Measurements from ENCODE around the gene ATF6. TPM values are rescaled to one million over a fixed set of nuclear protein-coding genes. Genes with fewer than 3 reads are reported as not detected.
A peak's percentile ranks its signal among the peaks of the same experiment; 100 is the strongest.

Gene ATF6
- total and polyA plus RNA-seq, 2 donors (not counting 1 experiment from before 2014, with no cell fraction given), result 25.3 to 27.4 TPM

GRCh38 chr1:161884475-161884874 is 118.4 kb downstream of the ATF6 start:
- Histone ChIP-seq H3K4me2 (ENCODE audit: extremely low read depth, insufficient read depth, low read length) (peak overlapping the region; percentile 69), H3K36me3 (ENCODE audit: control insufficient read depth, insufficient read depth, low read length) (no peaks in the 10 kb centered on the region), H3K9ac (ENCODE audit: insufficient read depth, low read length) (peak overlapping the region; percentile 8), H3K27ac (ENCODE audit: insufficient read depth, low read length) (peak overlapping the region; percentile 34), H3K27me3 (ENCODE audit: control insufficient read depth, insufficient read depth, low read length) (no peaks in the 10 kb centered on the region), H4K20me1 (ENCODE audit: control insufficient read depth, extremely low read depth, insufficient read depth, low read length) (no peaks in the 10 kb centered on the region), H2AFZ (ENCODE audit: low read length) (no peak overlapping the region), H3K4me3 (replicated peaks in 1 of 4; ENCODE audit: control extremely low read depth in 1 of 4, insufficient read depth in 1 of 4, low read depth in 3 of 4, low read length in 4 of 4) (peak overlapping the region in 2 of 4 experiments; percentile 10 to 16), H3K4me1 (ENCODE audit: control insufficient read depth, extremely low read depth, insufficient read depth, low read length) (peaks cover 7% of the 10 kb centered on the region), H3K79me2 (ENCODE audit: control insufficient read depth, insufficient read depth, low read length) (no peaks in the 10 kb centered on the region), H3K9me3 (ENCODE audit: control insufficient read depth, insufficient read depth, low read depth, low read length) (no peaks in the 10 kb centered on the region)
- TF ChIP-seq EZH2 (IDR thresholded peaks at IDR 0.05; ENCODE audit: low read length, missing control alignments) (no peak), CTCF (conservative IDR thresholded peaks at IDR 0.05 in 1 of 2, IDR thresholded peaks at IDR 0.05 in 1 of 2; ENCODE audit: low read depth in 1 of 2, low read length in 2 of 2) (no peak)
- DNase-seq (ENCODE audit: low read depth in 2 of 2), result no peak

GRCh38 chr1:161885003-161885402 is 118.9 kb downstream of the ATF6 start:
- H3K9ac ChIP-seq (ENCODE audit: insufficient read depth, low read length), result no peak overlapping the region
- peak; percentile 89 to 99 for DNase-seq (ENCODE audit: low read depth in 2 of 2)
- H2AFZ ChIP-seq (ENCODE audit: low read length), result no peak overlapping the region
- peaks cover 7% of the 10 kb centered on the region for H3K4me1 ChIP-seq (ENCODE audit: control insufficient read depth, extremely low read depth, insufficient read depth, low read length)
- no peaks in the 10 kb centered on the region for H3K27me3 ChIP-seq (ENCODE audit: control insufficient read depth, insufficient read depth, low read length)
- no peaks in the 10 kb centered on the region for H4K20me1 ChIP-seq (ENCODE audit: control insufficient read depth, extremely low read depth, insufficient read depth, low read length)
- H3K36me3 ChIP-seq (ENCODE audit: control insufficient read depth, insufficient read depth, low read length), result no peaks in the 10 kb centered on the region
- peak overlapping the region; percentile 69 for H3K4me2 ChIP-seq (ENCODE audit: extremely low read depth, insufficient read depth, low read length)
- H3K4me3 ChIP-seq (replicated peaks in 1 of 4; ENCODE audit: control extremely low read depth in 1 of 4, insufficient read depth in 1 of 4, low read depth in 3 of 4, low read length in 4 of 4), result peak overlapping the region in 3 of 4 experiments; percentile 1 to 16 (median 10)
- no peaks in the 10 kb centered on the region for H3K9me3 ChIP-seq (ENCODE audit: control insufficient read depth, insufficient read depth, low read depth, low read length)
- no peaks in the 10 kb centered on the region for H3K79me2 ChIP-seq (ENCODE audit: control insufficient read depth, insufficient read depth, low read length)
- H3K27ac ChIP-seq (ENCODE audit: insufficient read depth, low read length), result peak overlapping the region; percentile 1
- TF ChIP-seq CTCF (conservative IDR thresholded peaks at IDR 0.05 in 1 of 2, IDR thresholded peaks at IDR 0.05 in 1 of 2; ENCODE audit: low read depth in 1 of 2, low read length in 2 of 2), result no peak
- TF ChIP-seq EZH2 (IDR thresholded peaks at IDR 0.05; ENCODE audit: low read length, missing control alignments), result no peak

GRCh38 chr1:161885759-161886158 is 119.6 kb downstream of the ATF6 start:
- TF ChIP-seq CTCF (conservative IDR thresholded peaks at IDR 0.05 in 1 of 2, IDR thresholded peaks at IDR 0.05 in 1 of 2; ENCODE audit: low read depth in 1 of 2, low read length in 2 of 2) (no peak), EZH2 (IDR thresholded peaks at IDR 0.05; ENCODE audit: low read length, missing control alignments) (no peak)
- no peak overlapping the region for H3K27ac ChIP-seq (ENCODE audit: insufficient read depth, low read length)

More at GRCh38 chr1:161885759-161886158, 119.6 kb downstream of the ATF6 start:
- Histone ChIP-seq H3K4me3 (replicated peaks in 1 of 4; ENCODE audit: control extremely low read depth in 1 of 4, insufficient read depth in 1 of 4, low read depth in 3 of 4, low read length in 4 of 4) (no peak overlapping the region), H3K36me3 (ENCODE audit: control insufficient read depth, insufficient read depth, low read length) (no peaks in the 10 kb centered on the region), H4K20me1 (ENCODE audit: control insufficient read depth, extremely low read depth, insufficient read depth, low read length) (no peaks in the 10 kb centered on the region), H3K4me2 (ENCODE audit: extremely low read depth, insufficient read depth, low read length) (no peak overlapping the region), H3K4me1 (ENCODE audit: control insufficient read depth, extremely low read depth, insufficient read depth, low read length) (peaks cover 7% of the 10 kb centered on the region), H3K27me3 (ENCODE audit: control insufficient read depth, insufficient read depth, low read length) (no peaks in the 10 kb centered on the region), H2AFZ (ENCODE audit: low read length) (no peak overlapping the region), H3K9ac (ENCODE audit: insufficient read depth, low read length) (no peak overlapping the region), H3K9me3 (ENCODE audit: control insufficient read depth, insufficient read depth, low read depth, low read length) (no peaks in the 10 kb centered on the region), H3K79me2 (ENCODE audit: control insufficient read depth, insufficient read depth, low read length) (no peaks in the 10 kb centered on the region)
- no peak for DNase-seq (ENCODE audit: low read depth in 2 of 2)

Measured in fibroblast of lung (primary cell).